ENCODE results near the gene SEMA5A. TPM values are rescaled to one million over a fixed set of nuclear protein-coding genes. Genes with fewer than 3 reads are reported as not detected.

SEMA5A gene
- polyA plus RNA-seq, 1 donor (not counting 4 experiments of a cell fraction or from before 2014, with no cell fraction given) = 0.16 TPM

- dilution Hi-C loops (cut with MboI; ENCODE audit: extremely low pct_ligation_motif_present, low sequenced_read_pairs) = no loop called here
- no peak for TF ChIP-seq EZH2 (IDR thresholded peaks at IDR 0.05; ENCODE audit: low read length)
- TF ChIP-seq, protein P1, sequence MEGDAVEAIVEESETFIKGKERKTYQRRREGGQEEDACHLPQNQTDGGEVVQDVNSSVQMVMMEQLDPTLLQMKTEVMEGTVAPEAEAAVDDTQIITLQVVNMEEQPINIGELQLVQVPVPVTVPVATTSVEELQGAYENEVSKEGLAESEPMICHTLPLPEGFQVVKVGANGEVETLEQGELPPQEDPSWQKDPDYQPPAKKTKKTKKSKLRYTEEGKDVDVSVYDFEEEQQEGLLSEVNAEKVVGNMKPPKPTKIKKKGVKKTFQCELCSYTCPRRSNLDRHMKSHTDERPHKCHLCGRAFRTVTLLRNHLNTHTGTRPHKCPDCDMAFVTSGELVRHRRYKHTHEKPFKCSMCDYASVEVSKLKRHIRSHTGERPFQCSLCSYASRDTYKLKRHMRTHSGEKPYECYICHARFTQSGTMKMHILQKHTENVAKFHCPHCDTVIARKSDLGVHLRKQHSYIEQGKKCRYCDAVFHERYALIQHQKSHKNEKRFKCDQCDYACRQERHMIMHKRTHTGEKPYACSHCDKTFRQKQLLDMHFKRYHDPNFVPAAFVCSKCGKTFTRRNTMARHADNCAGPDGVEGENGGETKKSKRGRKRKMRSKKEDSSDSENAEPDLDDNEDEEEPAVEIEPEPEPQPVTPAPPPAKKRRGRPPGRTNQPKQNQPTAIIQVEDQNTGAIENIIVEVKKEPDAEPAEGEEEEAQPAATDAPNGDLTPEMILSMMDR (optimal IDR thresholded peaks at IDR 0.05 in 1 of 3, IDR thresholded peaks at IDR 0.05 in 1 of 3, conservative IDR thresholded peaks at IDR 0.05 in 1 of 3; ENCODE audit: extremely low read depth in 1 of 3, insufficient read depth in 2 of 3, low read length in 3 of 3) = no peak
- no peaks in the 10 kb centered on the region for H3K4me1 ChIP-seq (ENCODE audit: control insufficient read depth, extremely low read depth, insufficient read depth, low read length)
- no peak for FAIRE-seq
- no peaks in the 10 kb centered on the region for H3K9me1 ChIP-seq (ENCODE audit: control insufficient read depth, extremely low read depth, insufficient read depth, low read length)
- H3K27ac ChIP-seq (ENCODE audit: control insufficient read depth, insufficient read depth, low read length) = no peak overlapping the region
- no peaks in the 10 kb centered on the region for H3K9me3 ChIP-seq (ENCODE audit: control insufficient read depth, low read depth, low read length)
- H3K36me3 ChIP-seq (ENCODE audit: control insufficient read depth in 2 of 2, extremely low read depth in 1 of 2, insufficient read depth in 2 of 2, low read length in 2 of 2) = no peaks in the 10 kb centered on the region
- no peak overlapping the region for H2AFZ ChIP-seq (ENCODE audit: control insufficient read depth, low read length)
- H3K79me2 ChIP-seq (ENCODE audit: control insufficient read depth, insufficient read depth, low read length) = no peaks in the 10 kb centered on the region
- H3K27me3 ChIP-seq (ENCODE audit: control insufficient read depth, extremely low read depth, insufficient read depth, low read length) = no peaks in the 10 kb centered on the region
- H3K4me2 ChIP-seq (ENCODE audit: control insufficient read depth, extremely low read depth, insufficient read depth, low read depth, low read length) = no peak overlapping the region
- no peaks in the 10 kb centered on the region for H4K20me1 ChIP-seq (ENCODE audit: control insufficient read depth, extremely low read depth, insufficient read depth, low read length)
- no peak overlapping the region for H3K4me3 ChIP-seq (ENCODE audit: control insufficient read depth in 2 of 3, extremely low read depth in 1 of 3, insufficient read depth in 2 of 3, low read depth in 1 of 3, low read length in 3 of 3)
- H3K9ac ChIP-seq (ENCODE audit: control insufficient read depth, extremely low read depth, insufficient read depth, low read length) = no peak overlapping the region
- no peak for DNase-seq (ENCODE audit: low read depth, low spot score)
These were observed 327.5 kb downstream of the SEMA5A start for GRCh38 chr5:9218358-9218757.

- H3K79me2 ChIP-seq (ENCODE audit: control insufficient read depth, insufficient read depth, low read length) = no peaks in the 10 kb centered on the region
- H3K27ac ChIP-seq (ENCODE audit: control insufficient read depth, insufficient read depth, low read length) = no peak overlapping the region
- no peaks in the 10 kb centered on the region for H3K27me3 ChIP-seq (ENCODE audit: control insufficient read depth, extremely low read depth, insufficient read depth, low read length)
- TF ChIP-seq, protein P1 (optimal IDR thresholded peaks at IDR 0.05 in 1 of 3, IDR thresholded peaks at IDR 0.05 in 1 of 3, conservative IDR thresholded peaks at IDR 0.05 in 1 of 3; ENCODE audit: extremely low read depth in 1 of 3, insufficient read depth in 2 of 3, low read length in 3 of 3) = no peak
- TF ChIP-seq EZH2 (IDR thresholded peaks at IDR 0.05; ENCODE audit: low read length) = no peak
- no peak overlapping the region for H3K4me2 ChIP-seq (ENCODE audit: control insufficient read depth, extremely low read depth, insufficient read depth, low read depth, low read length)
- no peaks in the 10 kb centered on the region for H3K4me1 ChIP-seq (ENCODE audit: control insufficient read depth, extremely low read depth, insufficient read depth, low read length)
- H4K20me1 ChIP-seq (ENCODE audit: control insufficient read depth, extremely low read depth, insufficient read depth, low read length) = no peaks in the 10 kb centered on the region
- no peak overlapping the region for H2AFZ ChIP-seq (ENCODE audit: control insufficient read depth, low read length)
- DNase-seq (ENCODE audit: low read depth, low spot score) = no peak
- no peak overlapping the region for H3K4me3 ChIP-seq (ENCODE audit: control insufficient read depth in 2 of 3, extremely low read depth in 1 of 3, insufficient read depth in 2 of 3, low read depth in 1 of 3, low read length in 3 of 3)
- no peaks in the 10 kb centered on the region for H3K9me3 ChIP-seq (ENCODE audit: control insufficient read depth, low read depth, low read length)
- H3K36me3 ChIP-seq (ENCODE audit: control insufficient read depth in 2 of 2, extremely low read depth in 1 of 2, insufficient read depth in 2 of 2, low read length in 2 of 2) = no peaks in the 10 kb centered on the region
- H3K9me1 ChIP-seq (ENCODE audit: control insufficient read depth, extremely low read depth, insufficient read depth, low read length) = no peaks in the 10 kb centered on the region
- no peak for FAIRE-seq
- dilution Hi-C loops (cut with MboI; ENCODE audit: extremely low pct_ligation_motif_present, low sequenced_read_pairs) = no loop called here
- no peak overlapping the region for H3K9ac ChIP-seq (ENCODE audit: control insufficient read depth, extremely low read depth, insufficient read depth, low read length)
These were observed 333.3 kb downstream of the SEMA5A start for GRCh38 chr5:9212605-9213004.

Measured in keratinocyte (primary cell).